ENCODE results near the gene FAM13A.

The FAM13A gene

GRCh38 chr4:88735564-88735963 lies 321.4 kb downstream of the FAM13A start:
- in situ Hi-C loops (cut with HindIII; ENCODE audit: low sequenced_read_pairs), result no loop called here

DNA sequence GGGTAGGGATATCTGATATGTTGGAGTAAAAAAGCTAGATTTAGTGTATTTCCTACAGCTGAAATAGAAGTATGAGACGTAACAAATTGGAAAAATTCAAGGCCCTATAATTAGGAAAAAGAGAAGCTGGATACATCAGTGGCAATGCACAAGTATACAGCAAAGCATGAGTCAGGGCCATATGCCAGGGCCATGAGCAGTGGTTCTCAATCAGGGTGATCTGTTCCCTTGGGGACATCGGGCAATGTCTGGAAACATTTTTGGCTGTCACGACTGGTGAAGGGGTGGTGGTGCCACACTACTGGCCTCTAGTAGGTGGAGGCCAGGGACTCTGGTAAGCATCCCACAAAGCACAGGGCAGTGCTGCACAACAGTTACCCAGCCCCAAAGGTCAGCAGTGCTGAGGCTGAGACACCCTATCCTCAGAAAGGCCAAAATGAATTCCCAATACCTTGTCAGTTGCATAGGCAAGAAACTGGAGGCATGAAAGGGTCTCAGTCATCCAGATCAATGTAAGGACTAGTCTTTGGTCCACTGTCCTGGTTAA lies 322.5 kb downstream of the FAM13A start:
- in situ Hi-C loops (cut with HindIII; ENCODE audit: low sequenced_read_pairs), result no loop called here

DNA sequence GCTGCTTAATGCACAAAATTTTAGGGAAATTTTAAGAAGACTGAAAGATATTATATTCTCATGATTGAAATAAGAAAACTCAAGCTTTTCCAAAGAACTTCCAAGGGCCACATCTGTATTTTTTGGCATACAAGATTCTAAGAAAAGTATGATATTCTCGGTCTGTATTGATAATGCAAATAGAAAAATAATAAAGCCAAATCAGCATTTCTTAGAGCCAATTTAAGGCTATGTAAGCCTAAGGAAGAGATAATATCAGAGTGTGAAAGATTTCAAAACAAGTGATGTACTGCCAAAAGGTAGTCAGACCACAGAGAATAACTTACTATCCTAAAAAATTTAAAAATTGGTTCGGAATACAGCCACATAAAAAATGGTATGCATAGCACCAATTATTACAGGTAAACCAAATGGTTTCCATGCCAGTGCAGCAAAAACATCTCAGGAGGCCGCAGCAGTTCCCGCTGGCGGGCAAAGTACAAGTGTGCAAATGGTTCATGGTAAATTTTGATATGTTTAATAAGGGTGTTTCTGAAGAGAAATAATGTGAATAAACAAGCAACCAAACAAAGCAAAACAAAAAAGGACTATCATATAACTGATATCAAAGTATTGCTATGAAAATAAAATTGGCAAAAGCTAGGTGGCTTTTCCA lies 324.1 kb downstream of the FAM13A start:
- in situ Hi-C loops (cut with HindIII; ENCODE audit: low sequenced_read_pairs), result no loop called here

- in situ Hi-C loops (cut with HindIII; ENCODE audit: low sequenced_read_pairs), result no loop called here
Measured at GRCh38 chr4:88731381-88731780, 325.6 kb downstream of the FAM13A start.

DNA sequence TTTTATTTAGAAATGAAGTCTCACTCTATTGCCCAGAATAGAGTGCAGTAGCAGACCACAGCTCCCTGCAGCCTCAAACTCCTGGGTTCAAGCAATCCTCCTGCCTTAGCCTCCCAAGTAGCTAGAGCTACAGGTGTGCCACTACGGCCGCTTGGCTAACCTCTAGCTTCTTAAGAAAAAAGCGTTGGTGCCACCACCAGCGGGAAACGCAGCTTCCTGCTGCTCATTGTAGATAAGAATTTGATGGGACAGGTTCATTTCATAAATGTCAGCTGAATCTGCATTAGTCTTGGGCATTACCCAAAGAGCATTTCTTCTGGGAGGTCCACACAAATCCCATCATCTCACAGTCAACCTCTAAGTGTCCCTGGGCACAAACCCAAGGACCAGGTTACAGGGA lies 326.2 kb downstream of the FAM13A start:
- in situ Hi-C loops (cut with HindIII; ENCODE audit: low sequenced_read_pairs), result no loop called here

DNA sequence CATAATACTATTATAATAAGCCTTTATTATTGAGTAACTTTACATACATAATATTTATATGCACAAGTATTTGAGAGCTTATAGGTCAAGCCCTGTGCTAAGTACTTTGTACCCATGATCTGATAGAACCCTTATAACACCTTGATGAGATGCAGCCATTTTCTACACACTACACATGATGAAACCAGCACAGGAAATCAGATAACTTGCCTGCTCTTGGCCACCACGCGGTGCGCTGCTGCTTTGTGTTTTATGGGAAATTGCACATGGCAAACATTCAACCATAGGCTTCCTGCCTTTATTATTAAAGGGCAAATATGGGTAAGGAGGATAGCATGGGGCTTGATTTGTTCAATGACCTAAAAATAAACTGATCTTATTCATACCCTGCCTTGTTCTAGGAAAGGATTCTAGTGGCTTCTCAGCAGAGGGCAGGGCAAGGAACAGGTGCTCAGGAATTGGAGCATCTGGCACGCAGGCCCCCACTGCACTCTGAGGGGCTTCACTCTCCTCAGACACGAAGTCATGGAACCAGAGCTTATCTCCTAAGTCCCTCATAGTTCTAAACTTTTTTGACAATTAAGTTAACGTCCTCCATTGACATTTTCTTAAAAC lies 327.7 kb downstream of the FAM13A start:
- in situ Hi-C loops (cut with HindIII; ENCODE audit: low sequenced_read_pairs), result no loop called here

DNA sequence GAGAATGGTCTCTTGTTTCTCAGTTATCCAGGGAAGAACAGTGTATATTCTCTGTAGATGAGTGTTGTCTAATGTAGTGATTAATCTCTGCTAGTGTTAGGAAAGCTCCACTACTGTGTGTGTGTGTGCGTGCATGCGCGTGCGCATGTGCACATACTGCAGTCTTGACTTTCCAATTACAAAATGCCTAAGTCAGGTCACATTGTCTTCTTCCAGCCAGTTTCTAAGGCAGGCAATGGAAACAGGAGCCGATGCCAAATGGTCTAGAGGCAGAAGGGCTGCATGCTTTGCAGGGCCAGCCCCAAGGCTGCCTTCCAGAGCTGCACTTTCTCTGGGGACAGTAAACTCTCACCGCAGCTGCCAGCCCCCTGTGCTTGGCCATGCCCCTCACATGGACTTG lies 328.8 kb downstream of the FAM13A start:
- in situ Hi-C loops (cut with HindIII; ENCODE audit: low sequenced_read_pairs), result no loop called here

DNA sequence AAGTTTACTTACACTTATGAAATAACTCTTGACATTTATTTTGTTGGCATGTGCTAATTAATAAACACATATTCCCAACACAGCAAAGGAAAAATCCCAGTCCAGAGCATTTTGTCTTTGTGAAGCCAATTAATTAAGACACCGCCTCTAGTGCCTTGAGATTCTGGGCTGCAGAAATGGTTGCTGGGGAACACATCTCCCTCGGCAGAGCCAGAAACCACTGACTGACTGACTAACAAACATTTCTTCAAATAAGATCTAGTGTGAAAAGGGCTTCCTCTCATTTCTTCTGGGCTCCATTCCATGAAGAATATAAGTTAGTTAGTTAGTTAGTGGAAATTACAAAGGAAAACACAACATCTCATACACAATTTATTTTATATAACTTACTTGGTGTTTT lies 331.0 kb downstream of the FAM13A start:
- in situ Hi-C loops (cut with HindIII; ENCODE audit: low sequenced_read_pairs), result no loop called here

- in situ Hi-C loops (cut with HindIII; ENCODE audit: low sequenced_read_pairs), result no loop called here
Measured at GRCh38 chr4:88725143-88725542, 331.8 kb downstream of the FAM13A start.

DNA sequence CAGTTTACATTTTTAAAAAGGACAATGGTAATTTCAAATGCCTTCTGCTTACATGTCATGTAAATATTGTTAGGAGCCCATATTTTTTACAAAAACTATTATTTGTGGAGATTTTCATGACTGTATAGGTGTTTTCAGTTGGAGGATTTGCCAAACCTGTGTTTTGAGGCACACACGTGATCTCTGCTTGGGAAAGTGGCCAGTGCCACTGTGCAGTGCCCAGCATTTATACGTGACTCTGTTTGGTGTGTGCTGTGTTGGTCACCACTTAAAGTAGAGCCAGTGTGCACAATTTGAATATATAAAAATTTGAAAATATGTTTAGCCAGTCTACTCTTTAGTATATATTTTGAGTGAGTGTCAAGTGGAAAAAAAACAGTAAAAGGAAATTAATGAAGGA lies 332.6 kb downstream of the FAM13A start:
- in situ Hi-C loops (cut with HindIII; ENCODE audit: low sequenced_read_pairs), result no loop called here

DNA sequence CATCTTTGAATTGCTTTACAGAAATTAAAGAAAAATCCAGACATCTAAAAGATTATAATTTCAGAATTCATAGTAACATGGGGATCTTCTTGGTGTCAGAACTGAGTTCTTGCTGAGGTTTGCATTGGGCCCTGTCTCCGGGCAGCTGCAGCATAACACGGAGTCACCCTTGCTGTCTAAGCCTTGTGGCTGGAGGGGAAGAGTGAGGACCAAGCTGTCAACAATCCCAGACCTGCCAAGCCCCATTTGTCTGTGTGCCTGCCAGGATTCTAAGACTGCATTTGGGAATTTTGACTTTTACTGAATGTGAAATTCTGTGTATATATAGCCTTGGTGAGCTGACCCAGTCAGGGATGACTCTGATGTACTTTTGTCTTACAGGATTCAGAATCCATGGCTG lies 334.2 kb downstream of the FAM13A start:
- in situ Hi-C loops (cut with HindIII; ENCODE audit: low sequenced_read_pairs), result no loop called here

DNA sequence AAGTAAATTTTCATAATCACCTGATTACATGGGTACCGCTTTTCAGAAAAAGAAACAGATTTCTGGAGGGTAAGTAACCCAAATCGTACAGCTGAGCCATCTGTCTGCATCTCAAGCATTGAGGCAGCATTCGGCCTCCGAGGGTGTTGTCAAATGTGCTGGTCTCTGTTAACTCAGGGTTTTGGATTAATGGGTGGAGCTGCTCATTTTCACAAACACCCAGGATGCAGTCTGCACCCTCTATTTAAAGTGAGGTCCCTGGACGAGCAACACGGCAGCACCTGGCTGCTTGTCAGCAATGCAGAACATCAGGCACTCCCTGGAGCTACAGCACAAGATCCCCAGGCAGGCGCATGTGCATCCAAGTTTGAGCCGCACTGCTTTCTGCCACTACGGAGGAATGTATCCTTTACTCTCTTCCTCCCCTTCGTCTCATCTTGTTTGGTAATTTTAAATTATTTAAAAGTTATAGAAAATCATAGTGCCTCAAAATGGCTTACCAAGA lies 334.7 kb downstream of the FAM13A start:
- in situ Hi-C loops (cut with HindIII; ENCODE audit: low sequenced_read_pairs), result no loop called here

DNA sequence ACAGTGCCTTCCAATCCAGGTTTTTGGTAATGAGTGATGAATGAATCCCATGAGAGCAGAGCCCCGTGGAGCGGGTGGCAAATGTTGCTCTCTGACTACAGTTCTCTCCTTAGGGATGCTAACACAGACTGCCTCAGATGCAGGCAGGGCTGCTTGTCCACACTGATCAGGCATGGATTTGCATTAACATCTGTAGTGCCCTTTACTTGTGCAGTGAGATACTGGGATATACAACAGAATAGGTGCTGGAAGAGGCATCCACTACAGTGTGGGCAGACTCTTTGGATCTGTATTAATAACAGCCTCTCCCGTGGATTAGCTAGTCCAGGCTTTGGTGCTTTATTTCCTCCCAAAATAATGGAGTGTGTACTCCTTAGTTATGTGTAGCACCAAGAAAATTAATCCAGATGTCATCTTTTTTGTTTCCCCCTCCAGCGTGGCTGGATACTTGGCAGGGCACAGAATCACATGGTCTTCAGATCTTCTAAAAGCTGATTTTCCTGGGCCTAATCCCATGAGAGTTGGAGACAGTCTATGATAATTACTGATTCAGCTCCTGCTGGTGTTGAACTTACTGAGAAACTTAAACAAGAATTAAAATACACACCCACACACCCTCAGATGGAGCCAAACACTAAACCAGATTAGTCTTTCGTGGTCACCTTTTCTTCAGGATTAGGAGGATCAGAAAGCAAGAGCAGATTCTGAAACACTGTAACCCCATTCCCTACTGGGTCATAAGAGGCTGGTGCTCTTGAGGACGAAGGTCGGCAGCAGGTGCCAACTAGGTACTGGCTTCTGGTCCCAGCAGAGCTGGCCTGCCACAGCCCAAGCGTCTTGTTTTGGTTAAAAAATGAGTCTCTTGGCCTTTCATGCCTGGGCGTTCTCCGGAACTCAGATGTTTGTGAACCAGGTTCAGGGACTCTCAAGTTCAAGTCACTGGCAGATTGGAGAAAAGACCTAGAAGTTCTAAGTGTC lies 336.2 kb downstream of the FAM13A start:
- in situ Hi-C loops (cut with HindIII; ENCODE audit: low sequenced_read_pairs), result no loop called here

DNA sequence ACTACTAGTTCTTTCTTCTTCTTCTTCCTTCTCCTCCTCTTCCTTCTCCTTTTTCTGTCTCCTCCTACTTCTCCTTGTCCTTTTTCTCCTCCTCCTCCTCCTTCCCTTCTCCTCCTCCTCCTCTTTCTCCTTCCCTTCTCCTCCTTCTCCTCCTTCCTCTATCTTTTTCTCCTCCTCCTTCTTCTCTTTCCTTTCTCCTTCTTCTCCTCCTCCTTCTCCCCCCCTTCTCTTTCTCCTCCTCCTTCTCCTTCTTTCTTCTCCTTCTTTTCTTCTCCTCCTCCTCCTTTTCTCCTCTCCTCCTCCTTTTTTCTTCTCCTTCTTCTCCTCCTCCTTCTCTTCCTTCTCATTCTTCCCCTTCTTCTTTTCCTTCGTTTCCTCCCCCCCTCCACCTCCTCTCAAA lies 337.6 kb downstream of the FAM13A start:
- in situ Hi-C loops (cut with HindIII; ENCODE audit: low sequenced_read_pairs), result no loop called here

GRCh38 chr4:88718098-88718497 lies 338.9 kb downstream of the FAM13A start:
- in situ Hi-C loops (cut with HindIII; ENCODE audit: low sequenced_read_pairs), result no loop called here

DNA sequence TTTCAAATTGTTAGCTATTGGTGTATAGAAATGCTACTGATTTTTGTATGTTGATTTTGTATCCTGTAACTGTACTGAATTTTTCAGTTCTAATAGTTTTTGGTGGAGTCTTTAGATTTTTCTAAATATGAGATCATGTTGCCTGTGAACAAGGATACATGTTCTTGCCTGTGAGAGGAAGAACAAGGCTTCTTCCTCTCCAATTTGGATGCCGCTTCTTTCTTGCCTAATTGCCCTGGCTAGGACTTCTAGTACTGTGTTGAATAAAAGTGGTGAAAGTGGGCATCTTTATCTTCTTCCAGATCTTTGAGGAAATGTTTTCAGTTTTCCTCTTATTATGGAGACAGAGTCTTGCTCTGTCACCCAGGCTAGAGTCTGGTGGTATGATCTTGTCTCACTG lies 343.2 kb downstream of the FAM13A start:
- in situ Hi-C loops (cut with HindIII; ENCODE audit: low sequenced_read_pairs), result no loop called here

DNA sequence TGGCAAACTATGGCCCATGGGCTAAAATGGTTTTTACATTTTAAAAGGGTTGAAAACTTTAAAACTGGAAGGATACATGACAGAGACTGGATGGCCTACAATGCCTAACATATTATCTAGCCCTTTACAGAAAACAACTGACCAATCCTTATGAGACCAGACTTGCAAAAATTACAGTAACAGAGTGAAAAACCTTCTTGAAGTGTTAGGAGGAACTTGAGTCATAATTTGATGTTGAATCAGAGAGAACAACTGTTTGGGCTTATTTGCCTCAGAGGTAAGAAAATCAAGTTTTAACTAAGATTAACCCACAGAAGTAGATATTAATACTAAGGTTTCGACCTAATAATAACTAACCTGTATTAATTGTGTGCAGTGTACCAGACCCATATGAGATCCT lies 347.0 kb downstream of the FAM13A start:
- in situ Hi-C loops (cut with HindIII; ENCODE audit: low sequenced_read_pairs), result no loop called here

GRCh38 chr4:88706574-88706973 lies 350.4 kb downstream of the FAM13A start:
- in situ Hi-C loops (cut with HindIII; ENCODE audit: low sequenced_read_pairs), result no loop called here

GRCh38 chr4:88705805-88706492 lies 351.0 kb downstream of the FAM13A start:
- in situ Hi-C loops (cut with HindIII; ENCODE audit: low sequenced_read_pairs), result no loop called here

GRCh38 chr4:88705223-88705622 lies 351.8 kb downstream of the FAM13A start:
- in situ Hi-C loops (cut with HindIII; ENCODE audit: low sequenced_read_pairs), result no loop called here

GRCh38 chr4:88702782-88703181 lies 354.2 kb downstream of the FAM13A start:
- in situ Hi-C loops (cut with HindIII; ENCODE audit: low sequenced_read_pairs), result no loop called here

All from DLD1 (cell line).